Peyer's patch (tissue), 4 donors: ENCODE results near the gene ZNF219. TPM values are rescaled to one million over a fixed set of nuclear protein-coding genes. Genes with fewer than 3 reads are reported as not detected.

Experiments
- DNase-seq, 3 donors: peaks; one replicate each; pipeline ENCODE4 v3.0.0-alpha.2; 2017 to 2019
- H3K27ac ChIP-seq, 4 donors: fragments of 200-600 bp; sonication (generic); one replicate each; pipeline ENCODE4 v1.5.1; 2016 to 2019
- H3K27me3 ChIP-seq, 2 donors: fragments of 200-600 bp; sonication (generic); one replicate each; pipeline ENCODE4 v1.5.1; 2019
- H3K36me3 ChIP-seq, 3 donors: fragments of 200-600 bp; sonication (generic); one replicate each; pipeline ENCODE4 v1.5.1; 2016 to 2019
- H3K4me1 ChIP-seq, 4 donors: fragments of 200-600 bp; sonication (generic); one replicate each; pipeline ENCODE4 v1.5.1; 2016 to 2019
- H3K4me3 ChIP-seq, 4 donors: fragments of 200-600 bp; sonication (generic); 1 replicate in 3 of 4; 2 replicates in 1 of 4; pipeline ENCODE4 v1.5.1; 2016 to 2019; ENCODE audit warnings: mild to moderate bottlenecking in 1 of 4
- H3K9me3 ChIP-seq, 4 donors: fragments of 200-600 bp; sonication (generic); one replicate each; pipeline ENCODE4 v1.5.1; 2016 to 2019; ENCODE audit warnings: mild to moderate bottlenecking in 1 of 4
- POLR2A ChIP-seq, 2 donors: fragments of 450-650 bp; IDR thresholded peaks; one replicate each; pipeline ENCODE4 v1.5.1; 2017; ENCODE audit warnings: antibody characterized with exemption in 2 of 2, mild to moderate bottlenecking in 2 of 2, moderate library complexity in 2 of 2
- total RNA-seq, 4 donors: library from RNA; depleted of rRNA; stranded (reverse); fragments of >200 nt; gene quantifications; one replicate each; pipeline ENCODE4 v1.1.0, GENCODE V29; 2016
- TF ChIP-seq, protein P1 (sequence below), 6 experiments: fragments of 450-650 bp in 4 of 6; fragments of 200-600 bp in 2 of 6; sonication (generic) in 1 of 6; IDR thresholded peaks; one replicate each; pipeline ENCODE4 v1.5.1; 2017 to 2019; ENCODE audit warnings: antibody characterized with exemption in 6 of 6, mild to moderate bottlenecking in 3 of 6, moderate library complexity in 1 of 6

The ZNF219 gene
- total RNA-seq, 4 donors from 2014 or later: 41.3 to 68.8 (median 63.2) TPM

- H3K27ac ChIP-seq: peak overlapping the region in 1 of 4 donors; percentile 38
- DNase-seq: no peak
- no peaks in the 10 kb centered on the region for H3K27me3 ChIP-seq
- H3K4me3 ChIP-seq: no peak overlapping the region
- H3K9me3 ChIP-seq: no peaks in the 10 kb centered on the region
- TF ChIP-seq, protein P1, sequence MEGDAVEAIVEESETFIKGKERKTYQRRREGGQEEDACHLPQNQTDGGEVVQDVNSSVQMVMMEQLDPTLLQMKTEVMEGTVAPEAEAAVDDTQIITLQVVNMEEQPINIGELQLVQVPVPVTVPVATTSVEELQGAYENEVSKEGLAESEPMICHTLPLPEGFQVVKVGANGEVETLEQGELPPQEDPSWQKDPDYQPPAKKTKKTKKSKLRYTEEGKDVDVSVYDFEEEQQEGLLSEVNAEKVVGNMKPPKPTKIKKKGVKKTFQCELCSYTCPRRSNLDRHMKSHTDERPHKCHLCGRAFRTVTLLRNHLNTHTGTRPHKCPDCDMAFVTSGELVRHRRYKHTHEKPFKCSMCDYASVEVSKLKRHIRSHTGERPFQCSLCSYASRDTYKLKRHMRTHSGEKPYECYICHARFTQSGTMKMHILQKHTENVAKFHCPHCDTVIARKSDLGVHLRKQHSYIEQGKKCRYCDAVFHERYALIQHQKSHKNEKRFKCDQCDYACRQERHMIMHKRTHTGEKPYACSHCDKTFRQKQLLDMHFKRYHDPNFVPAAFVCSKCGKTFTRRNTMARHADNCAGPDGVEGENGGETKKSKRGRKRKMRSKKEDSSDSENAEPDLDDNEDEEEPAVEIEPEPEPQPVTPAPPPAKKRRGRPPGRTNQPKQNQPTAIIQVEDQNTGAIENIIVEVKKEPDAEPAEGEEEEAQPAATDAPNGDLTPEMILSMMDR (IDR thresholded peaks at IDR 0.05): no peak
- TF ChIP-seq POLR2A (IDR thresholded peaks at IDR 0.05): no peak
- peaks cover 0 to 30% (median 0%) of the 10 kb centered on the region in 4 donors for H3K4me1 ChIP-seq
- peaks cover 0 to 33% (median 0%) of the 10 kb centered on the region in 3 donors for H3K36me3 ChIP-seq
Measured at GRCh38 chr14:21093018-21093417, 5.4 kb downstream of the ZNF219 start.

- H3K4me3 ChIP-seq: no peak overlapping the region
- peak; percentile 81 to 94 (median 94) for DNase-seq
- peaks cover 0 to 33% (median 0%) of the 10 kb centered on the region in 3 donors for H3K36me3 ChIP-seq
- H3K9me3 ChIP-seq: no peaks in the 10 kb centered on the region
- H3K4me1 ChIP-seq: peaks cover 0 to 26% (median 0%) of the 10 kb centered on the region in 4 donors
- H3K27ac ChIP-seq: peak overlapping the region in 2 of 4 donors; percentile 36 to 38
- H3K27me3 ChIP-seq: no peaks in the 10 kb centered on the region
- TF ChIP-seq POLR2A (IDR thresholded peaks at IDR 0.05): peak in 1 of 2 donors; percentile 57
- TF ChIP-seq, protein P1 (IDR thresholded peaks at IDR 0.05): peak; percentile 100
Measured at GRCh38 chr14:21092273-21093011, 6.0 kb downstream of the ZNF219 start.

- Histone ChIP-seq H3K27ac (peak overlapping the region in 1 of 4 donors; percentile 36), H3K4me1 (peaks cover 0 to 25% (median 0%) of the 10 kb centered on the region in 4 donors), H3K27me3 (no peaks in the 10 kb centered on the region), H3K4me3 (no peak overlapping the region), H3K9me3 (no peaks in the 10 kb centered on the region), H3K36me3 (peaks cover 0 to 38% (median 0%) of the 10 kb centered on the region in 3 donors)
- TF ChIP-seq, protein P1 (IDR thresholded peaks at IDR 0.05): no peak
- no peak for TF ChIP-seq POLR2A (IDR thresholded peaks at IDR 0.05)
- DNase-seq: no peak
Measured at GRCh38 chr14:21091821-21092272, 6.6 kb downstream of the ZNF219 start.

DNA sequence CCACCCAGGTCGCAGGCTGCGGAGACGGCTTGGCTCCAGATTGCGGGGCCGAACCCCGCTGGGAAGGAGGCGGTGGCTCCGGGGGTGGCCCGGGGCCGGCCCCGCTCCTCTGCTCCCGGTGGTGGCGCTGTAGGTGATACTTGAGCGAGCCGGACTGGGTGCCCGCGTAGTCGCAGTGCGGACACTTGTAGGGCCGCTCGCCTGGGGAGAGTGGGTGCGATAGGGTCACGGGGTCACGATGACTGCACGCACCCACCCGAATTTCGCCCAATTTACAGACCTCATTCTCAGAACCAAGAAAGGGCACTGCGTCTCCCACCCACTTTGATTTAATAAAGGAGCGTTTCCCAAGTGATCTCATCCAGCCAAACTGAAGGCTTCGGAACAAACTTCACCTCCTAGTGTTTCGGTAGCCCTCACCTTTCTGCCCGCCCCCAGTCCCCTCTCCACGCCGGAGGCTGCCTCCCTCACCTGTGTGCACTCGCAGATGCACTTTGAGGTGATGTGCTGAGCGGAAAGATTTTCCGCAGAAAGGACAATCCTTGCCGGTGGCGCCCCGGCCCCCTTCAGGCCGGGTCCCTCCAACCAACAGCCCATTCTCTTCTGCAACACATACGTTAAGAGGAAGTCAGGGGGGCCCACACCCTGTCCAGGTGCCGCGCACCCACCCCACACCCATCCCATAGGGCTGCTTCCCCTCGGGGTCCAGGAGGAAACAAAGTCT, 7.4 kb downstream of the ZNF219 start:
- Histone ChIP-seq H3K9me3 (no peaks in the 10 kb centered on the region), H3K27ac (no peak overlapping the region), H3K4me1 (peaks cover 0 to 20% (median 0%) of the 10 kb centered on the region in 4 donors), H3K27me3 (no peaks in the 10 kb centered on the region), H3K4me3 (no peak overlapping the region), H3K36me3 (peaks cover 0 to 39% (median 0%) of the 10 kb centered on the region in 3 donors)
- no peak for DNase-seq
- TF ChIP-seq POLR2A (IDR thresholded peaks at IDR 0.05): no peak
- TF ChIP-seq, protein P1 (IDR thresholded peaks at IDR 0.05): no peak

DNA sequence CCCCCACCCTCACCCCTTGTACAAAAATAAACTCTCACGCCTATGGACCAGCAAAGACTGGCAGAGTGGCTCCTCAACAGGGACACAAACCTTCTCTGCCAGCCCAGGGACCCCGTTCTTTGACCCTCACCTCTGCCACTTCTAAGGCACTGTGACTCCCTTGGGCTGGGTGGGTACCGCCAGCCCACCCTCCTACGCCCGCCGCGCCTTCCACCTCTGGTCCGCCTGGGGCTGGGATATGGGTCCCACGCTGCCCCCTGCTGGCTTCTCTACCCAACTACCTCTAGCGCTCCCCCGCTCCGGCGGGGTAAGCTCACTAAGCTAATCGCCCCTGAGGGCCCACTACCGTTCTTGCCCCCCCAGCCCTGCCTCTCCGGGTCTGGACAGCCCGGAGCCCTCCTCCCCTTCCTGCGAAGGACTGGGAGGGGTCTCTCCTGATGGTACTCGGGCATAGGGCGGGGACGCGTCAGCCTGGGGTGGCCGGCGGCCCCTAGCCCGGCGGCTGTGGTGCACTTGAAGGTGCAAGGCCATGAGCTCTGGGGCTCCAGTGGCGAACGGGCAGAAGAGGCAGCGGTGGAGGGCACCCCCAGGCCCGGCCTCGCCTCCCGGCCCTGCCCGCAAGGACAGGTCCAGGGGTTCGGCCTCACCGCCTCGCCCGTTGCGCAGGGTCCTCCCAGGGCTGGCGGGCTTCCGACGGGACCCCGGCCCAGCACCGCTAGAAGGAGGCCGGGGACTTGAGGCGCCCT, 8.1 kb downstream of the ZNF219 start:
- H3K4me3 ChIP-seq: no peak overlapping the region
- H3K27ac ChIP-seq: no peak overlapping the region
- peaks cover 0 to 19% (median 0%) of the 10 kb centered on the region in 4 donors for H3K4me1 ChIP-seq
- H3K9me3 ChIP-seq: no peaks in the 10 kb centered on the region
- no peaks in the 10 kb centered on the region for H3K27me3 ChIP-seq
- no peak for TF ChIP-seq POLR2A (IDR thresholded peaks at IDR 0.05)
- TF ChIP-seq, protein P1 (IDR thresholded peaks at IDR 0.05): peak in 4 of 6 experiments; percentile 26 to 59 (median 54)
- peaks cover 0 to 39% (median 0%) of the 10 kb centered on the region in 3 donors for H3K36me3 ChIP-seq
- DNase-seq: no peak
